ENCODE measurements around the gene DUSP3. TPM values are rescaled to one million over a fixed set of nuclear protein-coding genes. Genes with fewer than 3 reads are reported as not detected.

DUSP3 gene
- total RNA-seq, 1 donor, result 16.6 TPM

DNA sequence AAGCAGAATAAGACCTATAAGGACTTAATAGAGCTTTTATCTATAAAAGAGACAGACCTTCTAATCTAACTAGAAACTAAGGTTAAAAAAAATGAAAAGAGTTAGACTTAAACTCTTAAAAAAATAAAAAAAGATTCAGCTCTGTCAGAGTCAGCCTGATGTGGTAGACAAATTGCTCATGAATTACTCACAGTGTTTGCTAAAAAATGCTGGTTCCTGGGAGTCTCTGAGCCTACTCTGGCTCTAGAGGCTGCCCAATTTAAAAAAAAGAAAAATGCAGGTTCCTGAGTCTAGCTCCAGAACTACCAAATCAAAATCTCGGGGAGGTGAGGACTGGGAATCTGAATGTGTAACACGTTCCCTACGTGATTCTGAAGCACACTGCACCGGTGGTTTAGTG, 38.2 kb downstream of the DUSP3 start:
- H3K4me1 ChIP-seq (ENCODE audit: insufficient read depth, low read length), result peaks cover 1% of the 10 kb centered on the region
- H3K27me3 ChIP-seq (ENCODE audit: insufficient read depth, low read length), result no peaks in the 10 kb centered on the region
- H3K4me3 ChIP-seq (ENCODE audit: low read length), result no peak overlapping the region
- H3K9me3 ChIP-seq (ENCODE audit: low read depth, low read length), result no peaks in the 10 kb centered on the region

DNA sequence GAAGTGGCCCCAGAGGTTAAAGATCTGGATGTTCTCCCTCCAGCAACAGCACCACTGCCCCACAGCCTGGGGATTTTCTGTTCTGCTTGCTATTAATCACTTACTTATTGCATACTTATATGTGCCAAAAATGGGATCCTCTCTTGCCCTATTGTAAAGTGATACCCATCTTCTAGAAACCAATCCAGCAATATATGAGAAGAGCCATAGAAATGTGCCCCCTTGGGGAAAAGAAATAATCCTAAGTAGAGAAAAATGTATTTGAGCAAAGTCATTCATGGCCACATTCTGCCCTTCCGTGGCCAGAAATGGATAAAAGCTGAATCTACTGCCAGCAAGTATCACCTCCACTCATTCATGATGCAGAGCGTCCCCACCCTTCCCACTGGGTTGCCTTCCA, 41.1 kb downstream of the DUSP3 start:
- no peaks in the 10 kb centered on the region for H3K27me3 ChIP-seq (ENCODE audit: insufficient read depth, low read length)
- H3K4me1 ChIP-seq (ENCODE audit: insufficient read depth, low read length), result no peaks in the 10 kb centered on the region
- no peak overlapping the region for H3K4me3 ChIP-seq (ENCODE audit: low read length)
- H3K9me3 ChIP-seq (ENCODE audit: low read depth, low read length), result no peaks in the 10 kb centered on the region

GRCh38 chr17:43736389-43736788, 42.4 kb downstream of the DUSP3 start:
- Histone ChIP-seq H3K27me3 (ENCODE audit: insufficient read depth, low read length) (no peaks in the 10 kb centered on the region), H3K4me1 (ENCODE audit: insufficient read depth, low read length) (no peaks in the 10 kb centered on the region), H3K4me3 (ENCODE audit: low read length) (no peak overlapping the region), H3K9me3 (ENCODE audit: low read depth, low read length) (no peaks in the 10 kb centered on the region)

DNA sequence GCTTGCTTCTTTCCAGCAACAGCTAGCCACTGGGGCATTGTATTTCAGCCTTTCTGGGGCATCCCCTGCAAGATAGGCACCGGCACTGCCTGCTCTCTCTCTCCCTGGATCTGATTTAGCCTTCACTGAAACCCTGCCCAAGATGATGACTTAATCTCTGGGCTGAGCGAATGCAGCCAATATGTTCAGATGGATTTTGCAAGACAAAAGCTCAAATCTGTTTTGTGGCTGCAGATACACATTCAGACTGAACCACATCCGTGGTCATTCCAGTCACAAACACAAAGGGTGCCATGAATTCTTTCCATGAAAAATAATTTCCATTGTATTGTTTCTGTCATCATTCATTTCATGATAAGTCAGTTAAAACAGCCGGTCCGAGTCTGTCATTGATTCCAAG, 44.4 kb downstream of the DUSP3 start:
- Histone ChIP-seq H3K4me1 (ENCODE audit: insufficient read depth, low read length) (no peaks in the 10 kb centered on the region), H3K9me3 (ENCODE audit: low read depth, low read length) (no peaks in the 10 kb centered on the region), H3K27me3 (ENCODE audit: insufficient read depth, low read length) (no peaks in the 10 kb centered on the region), H3K4me3 (ENCODE audit: low read length) (no peak overlapping the region)

GRCh38 chr17:43733956-43734355, 44.8 kb downstream of the DUSP3 start:
- H3K9me3 ChIP-seq (ENCODE audit: low read depth, low read length), result no peaks in the 10 kb centered on the region
- H3K4me3 ChIP-seq (ENCODE audit: low read length), result no peak overlapping the region
- H3K27me3 ChIP-seq (ENCODE audit: insufficient read depth, low read length), result no peaks in the 10 kb centered on the region
- H3K4me1 ChIP-seq (ENCODE audit: insufficient read depth, low read length), result no peaks in the 10 kb centered on the region

DNA sequence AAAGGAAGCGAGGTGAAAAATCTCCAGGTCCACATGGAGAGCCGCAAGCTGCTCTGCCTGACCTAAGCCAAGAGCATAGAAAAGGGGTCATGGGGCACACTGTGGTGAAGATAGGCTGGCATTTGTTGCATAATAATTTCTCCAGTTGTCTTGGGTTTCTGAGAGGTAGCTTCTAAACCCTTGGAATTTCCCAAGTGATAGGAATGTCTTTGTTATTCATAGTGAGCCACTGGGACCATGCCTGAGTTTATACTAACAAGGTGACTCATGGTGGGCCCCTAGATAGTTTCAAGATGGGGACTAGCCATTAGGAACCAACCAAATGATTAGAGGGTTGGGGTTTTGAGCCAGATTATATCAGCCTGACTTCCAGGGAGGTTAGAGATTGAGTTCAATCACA, 45.8 kb downstream of the DUSP3 start:
- no peaks in the 10 kb centered on the region for H3K27me3 ChIP-seq (ENCODE audit: insufficient read depth, low read length)
- H3K9me3 ChIP-seq (ENCODE audit: low read depth, low read length), result no peaks in the 10 kb centered on the region
- H3K4me1 ChIP-seq (ENCODE audit: insufficient read depth, low read length), result no peaks in the 10 kb centered on the region
- H3K4me3 ChIP-seq (ENCODE audit: low read length), result no peak overlapping the region

DNA sequence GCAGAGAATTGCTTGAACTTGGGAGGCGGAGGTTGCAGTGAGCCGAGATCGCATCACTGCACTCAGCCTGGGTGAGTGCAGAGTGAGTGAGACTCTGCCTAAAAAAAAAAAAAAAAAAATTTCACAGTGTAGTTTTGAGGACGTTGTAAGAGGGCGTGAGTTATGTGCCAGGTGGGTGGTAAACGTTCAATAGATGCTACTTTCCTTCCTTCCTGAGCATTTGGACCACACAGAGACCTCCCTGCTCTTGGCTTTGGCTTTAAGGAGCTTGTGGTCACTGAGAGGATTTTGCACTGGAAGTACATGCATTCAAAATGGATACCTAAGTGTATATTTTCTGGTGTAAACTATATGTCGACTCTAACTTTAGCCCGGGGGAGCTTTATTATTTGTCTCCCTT, 50.7 kb downstream of the DUSP3 start:
- Histone ChIP-seq H3K27me3 (ENCODE audit: insufficient read depth, low read length) (no peaks in the 10 kb centered on the region), H3K4me3 (ENCODE audit: low read length) (no peak overlapping the region), H3K9me3 (ENCODE audit: low read depth, low read length) (no peaks in the 10 kb centered on the region), H3K4me1 (ENCODE audit: insufficient read depth, low read length) (no peaks in the 10 kb centered on the region)

GRCh38 chr17:43723697-43724359, 54.9 kb downstream of the DUSP3 start:
- H3K27me3 ChIP-seq (ENCODE audit: insufficient read depth, low read length), result no peaks in the 10 kb centered on the region
- peaks cover 21% of the 10 kb centered on the region for H3K4me1 ChIP-seq (ENCODE audit: insufficient read depth, low read length)
- no peak overlapping the region for H3K4me3 ChIP-seq (ENCODE audit: low read length)
- H3K9me3 ChIP-seq (ENCODE audit: low read depth, low read length), result no peaks in the 10 kb centered on the region

DNA sequence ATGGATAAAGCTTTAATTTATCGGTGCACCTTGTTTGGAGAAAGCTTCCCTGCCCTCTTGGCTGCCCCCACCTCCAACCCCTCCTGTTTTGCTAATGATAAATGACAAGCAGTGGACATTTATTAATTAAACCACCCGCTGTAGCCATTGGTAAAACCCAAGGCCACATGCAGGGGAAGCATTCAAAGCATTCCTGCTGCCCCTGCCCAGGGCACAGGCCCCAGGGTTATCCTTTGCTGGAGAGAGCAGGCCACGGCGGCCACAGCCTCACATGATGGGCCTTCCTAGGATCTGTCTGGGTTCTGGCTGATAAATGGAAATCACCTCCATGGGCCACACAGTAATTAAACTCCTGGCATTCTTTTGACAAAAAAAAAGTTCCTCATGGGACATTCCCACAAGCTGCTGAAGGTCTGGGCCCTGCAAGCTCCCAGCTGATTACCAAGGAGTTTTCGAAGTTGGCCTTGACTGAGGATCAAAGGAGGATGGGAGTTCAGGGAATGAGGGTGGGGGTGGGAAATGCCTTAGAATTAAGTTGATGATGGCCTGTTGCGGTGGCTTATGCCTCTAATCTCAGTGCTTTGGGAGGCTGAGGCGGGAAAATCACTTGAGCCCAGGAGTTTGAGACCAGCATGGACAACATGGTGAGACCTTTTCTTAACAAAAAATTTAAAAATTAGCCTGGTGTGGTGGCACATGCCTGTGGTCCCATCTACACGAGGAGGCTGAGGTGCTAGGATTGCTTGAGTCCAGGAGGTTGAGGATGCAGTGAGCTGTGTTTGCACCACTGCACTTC, 55.7 kb downstream of the DUSP3 start:
- Histone ChIP-seq H3K4me1 (ENCODE audit: insufficient read depth, low read length) (peaks cover 21% of the 10 kb centered on the region), H3K9me3 (ENCODE audit: low read depth, low read length) (no peaks in the 10 kb centered on the region), H3K27me3 (ENCODE audit: insufficient read depth, low read length) (no peaks in the 10 kb centered on the region), H3K4me3 (ENCODE audit: low read length) (no peak overlapping the region)

- peaks cover 21% of the 10 kb centered on the region for H3K4me1 ChIP-seq (ENCODE audit: insufficient read depth, low read length)
- no peak overlapping the region for H3K4me3 ChIP-seq (ENCODE audit: low read length)
- H3K27me3 ChIP-seq (ENCODE audit: insufficient read depth, low read length), result no peaks in the 10 kb centered on the region
- H3K9me3 ChIP-seq (ENCODE audit: low read depth, low read length), result no peaks in the 10 kb centered on the region
Observed at GRCh38 chr17:43722269-43722619, 56.5 kb downstream of the DUSP3 start.

DNA sequence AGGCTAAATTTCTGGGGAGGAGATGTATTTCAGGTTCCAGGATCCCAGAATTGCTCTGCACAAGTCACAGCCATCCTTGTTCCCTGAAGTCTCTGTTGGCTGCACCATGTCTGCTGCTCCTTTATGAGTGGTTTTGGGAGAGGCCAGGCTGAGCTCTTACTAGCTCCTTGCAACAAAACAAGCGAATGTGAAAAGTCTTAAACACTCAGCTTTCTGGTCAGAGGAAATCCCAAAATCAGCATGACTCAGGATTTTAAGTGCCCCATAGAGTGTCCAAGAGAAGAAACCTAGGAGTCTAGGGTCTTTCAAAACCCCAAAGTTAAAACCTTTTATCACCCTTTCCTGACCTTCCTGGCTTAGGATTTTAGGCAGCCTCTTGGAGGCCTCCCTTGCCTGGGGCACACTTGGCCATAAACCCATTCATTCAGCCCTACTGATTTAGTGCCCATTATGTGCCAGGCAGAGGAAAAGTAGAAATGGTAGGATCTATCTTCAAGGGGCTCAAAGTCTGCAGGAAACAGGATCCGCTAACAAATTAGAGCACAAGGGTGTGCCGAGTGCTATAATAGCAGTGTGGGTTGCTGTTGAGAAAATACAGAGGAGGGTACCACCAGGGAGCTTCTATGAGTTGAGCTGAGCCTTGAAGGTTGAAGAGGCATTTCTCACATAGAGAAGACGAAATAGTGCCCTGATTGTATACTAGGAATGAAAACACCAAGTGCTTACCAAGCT, 57.1 kb downstream of the DUSP3 start:
- Histone ChIP-seq H3K4me1 (ENCODE audit: insufficient read depth, low read length) (peaks cover 21% of the 10 kb centered on the region), H3K9me3 (ENCODE audit: low read depth, low read length) (no peaks in the 10 kb centered on the region), H3K27me3 (ENCODE audit: insufficient read depth, low read length) (no peaks in the 10 kb centered on the region), H3K4me3 (ENCODE audit: low read length) (peak overlapping the region; percentile 88)

- no peaks in the 10 kb centered on the region for H3K27me3 ChIP-seq (ENCODE audit: insufficient read depth, low read length)
- H3K9me3 ChIP-seq (ENCODE audit: low read depth, low read length), result no peaks in the 10 kb centered on the region
- H3K4me3 ChIP-seq (ENCODE audit: low read length), result peak overlapping the region; percentile 88
- H3K4me1 ChIP-seq (ENCODE audit: insufficient read depth, low read length), result peaks cover 21% of the 10 kb centered on the region
Observed at GRCh38 chr17:43720311-43721060, 58.3 kb downstream of the DUSP3 start.

DNA sequence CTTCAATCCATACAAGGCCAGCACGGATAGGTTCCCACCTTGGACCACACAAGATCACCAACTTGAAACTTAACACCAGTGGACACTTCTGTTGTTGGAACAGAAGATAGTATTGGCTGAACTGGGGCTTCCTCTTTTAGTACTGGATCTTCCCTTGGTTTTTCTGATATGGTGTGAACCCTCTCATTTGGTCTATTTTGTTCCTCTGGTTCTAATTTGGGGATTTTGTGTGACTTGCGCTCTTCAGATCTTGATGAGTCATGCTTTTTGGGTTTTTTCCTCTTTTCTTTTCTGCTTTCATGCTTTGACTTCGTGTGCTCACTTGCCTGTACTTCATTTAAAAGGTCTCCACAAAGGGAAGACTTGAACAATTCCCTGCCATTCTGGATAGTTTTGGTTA, 59.2 kb downstream of the DUSP3 start:
- H3K9me3 ChIP-seq (ENCODE audit: low read depth, low read length), result no peaks in the 10 kb centered on the region
- no peak overlapping the region for H3K4me3 ChIP-seq (ENCODE audit: low read length)
- peaks cover 3% of the 10 kb centered on the region for H3K27me3 ChIP-seq (ENCODE audit: insufficient read depth, low read length)
- peaks cover 21% of the 10 kb centered on the region for H3K4me1 ChIP-seq (ENCODE audit: insufficient read depth, low read length)

GRCh38 chr17:43718544-43718943, 60.2 kb downstream of the DUSP3 start:
- H3K4me1 ChIP-seq (ENCODE audit: insufficient read depth, low read length), result peaks cover 31% of the 10 kb centered on the region
- H3K9me3 ChIP-seq (ENCODE audit: low read depth, low read length), result no peaks in the 10 kb centered on the region
- peaks cover 8% of the 10 kb centered on the region for H3K27me3 ChIP-seq (ENCODE audit: insufficient read depth, low read length)
- no peak overlapping the region for H3K4me3 ChIP-seq (ENCODE audit: low read length)

GRCh38 chr17:43717913-43718312, 60.9 kb downstream of the DUSP3 start:
- H3K27me3 ChIP-seq (ENCODE audit: insufficient read depth, low read length), result peaks cover 14% of the 10 kb centered on the region

More at GRCh38 chr17:43717913-43718312, 60.9 kb downstream of the DUSP3 start:
- H3K9me3 ChIP-seq (ENCODE audit: low read depth, low read length), result no peaks in the 10 kb centered on the region
- H3K4me3 ChIP-seq (ENCODE audit: low read length), result no peak overlapping the region
- H3K4me1 ChIP-seq (ENCODE audit: insufficient read depth, low read length), result peaks cover 37% of the 10 kb centered on the region

Data from mononuclear cell (primary cell).